Activated CD8-positive, alpha-beta memory T cell treated with anti-CD3 and anti-CD28 coated beads for 24 hours (primary cell): Measurements from ENCODE around the gene TP63.

Experiments
- DNase-seq: peaks from one replicate; pipeline ENCODE4 v3.0.0-alpha.2; 2020

The TP63 gene

GRCh38 chr3:189786479-189787064 lies 155.4 kb downstream of the TP63 start:
- no peak for DNase-seq

DNA sequence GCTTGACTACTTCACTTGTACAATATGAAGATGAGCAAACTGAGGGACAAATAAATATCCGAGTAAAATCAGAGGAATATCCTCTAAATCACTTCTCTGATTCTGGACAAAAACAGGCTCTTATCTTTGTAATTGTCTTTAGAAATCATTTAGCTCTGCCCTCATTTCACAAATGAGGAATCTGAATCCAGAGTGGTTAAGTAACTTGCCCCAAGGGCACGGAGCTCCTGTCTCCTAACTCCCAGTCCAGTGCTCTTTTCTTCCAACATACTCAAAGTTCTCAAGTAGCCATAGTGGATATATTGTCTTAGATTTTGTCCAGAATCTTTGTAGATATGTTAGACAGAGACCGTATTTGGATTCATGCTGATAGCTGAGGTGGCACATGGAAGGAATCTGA lies 156.0 kb downstream of the TP63 start:
- DNase-seq, result no peak

DNA sequence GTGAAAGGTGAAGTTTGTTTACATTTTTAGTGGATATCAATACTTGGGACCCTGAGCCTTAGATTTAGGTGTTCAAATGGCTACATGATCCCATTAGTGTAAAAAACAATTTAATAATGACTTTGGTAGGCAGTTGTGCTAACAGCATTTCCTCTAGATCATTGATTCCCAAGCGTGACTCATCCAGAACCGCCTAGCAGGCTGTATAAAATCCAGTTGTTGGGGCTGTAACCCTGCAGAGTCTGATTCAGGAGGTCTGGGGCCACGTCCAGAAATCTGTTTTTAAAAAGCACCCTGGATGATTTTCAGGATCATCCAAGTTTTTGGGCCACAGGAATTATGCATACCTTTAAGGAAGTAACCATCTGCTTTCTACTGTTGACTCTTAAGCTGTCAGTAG lies 156.4 kb downstream of the TP63 start:
- no peak for DNase-seq

DNA sequence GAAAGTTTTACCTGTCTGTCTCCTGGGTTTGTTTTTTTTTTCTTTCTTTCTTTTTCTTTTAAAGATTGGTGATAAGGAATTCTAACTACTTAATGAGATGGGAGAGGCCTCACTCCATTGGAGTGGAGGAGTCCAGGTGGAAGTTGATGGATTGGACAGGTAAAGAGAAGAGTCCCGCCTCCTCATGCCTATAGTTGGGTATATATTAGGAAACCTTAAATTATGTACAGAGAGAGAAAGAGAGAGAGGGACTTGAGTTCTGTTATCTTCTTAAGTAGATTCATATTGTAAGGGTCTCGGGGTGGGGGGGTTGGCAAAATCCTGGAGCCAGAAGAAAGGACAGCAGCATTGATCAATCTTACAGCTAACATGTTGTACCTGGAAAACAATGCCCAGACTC lies 158.2 kb downstream of the TP63 start:
- DNase-seq, result no peak

DNA sequence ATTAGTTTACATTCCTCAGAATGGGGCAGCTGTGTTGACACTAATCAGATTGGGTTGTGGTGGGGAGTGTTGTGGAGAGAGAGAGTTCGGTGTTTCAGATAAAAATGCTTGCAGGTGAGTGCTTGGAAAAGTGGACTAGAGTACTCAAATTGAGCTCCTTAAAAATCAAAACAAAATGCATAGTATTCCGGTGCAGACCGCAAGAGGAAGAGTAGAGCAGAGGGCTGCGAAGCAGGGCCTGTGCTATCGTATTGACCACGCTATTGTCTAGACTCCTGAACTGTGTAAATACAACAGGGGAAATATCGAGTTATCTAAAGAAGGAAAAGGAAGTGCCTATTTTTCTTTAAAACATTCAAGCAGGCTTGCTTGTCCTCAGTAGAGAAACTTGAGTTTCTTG lies 159.5 kb downstream of the TP63 start:
- DNase-seq, result no peak

DNA sequence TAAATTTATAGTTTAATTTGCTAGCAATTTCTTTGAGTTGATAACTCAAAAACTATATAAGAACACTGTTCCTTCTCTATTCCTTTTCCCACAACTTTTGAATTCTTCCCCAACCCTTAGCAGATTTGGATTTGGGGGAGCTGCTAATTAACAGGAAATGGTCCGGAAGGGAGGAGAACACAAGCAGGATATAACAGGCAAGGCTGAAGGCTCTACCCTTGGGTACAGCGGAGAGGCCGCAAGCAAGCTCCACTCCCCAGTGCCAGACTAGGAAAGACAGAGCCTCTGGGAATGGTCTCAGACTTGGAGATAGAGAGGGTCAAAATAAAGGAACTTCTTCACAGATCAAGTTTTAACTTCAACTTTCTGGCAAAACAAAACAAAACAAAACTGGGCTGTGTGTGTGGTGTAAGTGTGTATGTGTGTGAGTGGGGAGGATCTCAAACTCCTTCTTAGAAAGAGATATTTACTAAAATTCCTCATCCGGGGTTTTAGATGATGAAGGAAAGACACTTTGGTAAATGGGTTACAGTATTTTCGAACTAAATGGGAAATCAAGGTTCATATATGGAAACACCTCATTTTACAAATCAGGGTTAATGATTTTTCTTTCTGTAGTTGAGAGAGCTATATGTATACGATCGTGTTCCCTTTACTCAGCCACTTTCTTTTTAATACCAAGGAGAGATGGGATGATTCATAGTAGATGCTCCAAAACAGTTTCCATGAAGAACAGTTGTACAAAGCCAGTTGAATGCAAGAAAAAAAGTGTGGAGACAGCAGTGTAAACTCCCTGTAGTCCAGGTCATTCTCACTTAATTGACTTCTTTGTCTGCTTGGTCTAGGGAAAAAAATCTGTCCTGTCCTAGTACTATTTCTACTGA lies 161.1 kb downstream of the TP63 start:
- no peak for DNase-seq

- no peak for DNase-seq
Observed at GRCh38 chr3:189794518-189794917, 163.3 kb downstream of the TP63 start.

- DNase-seq, result no peak
Observed at GRCh38 chr3:189797103-189797750, 166.0 kb downstream of the TP63 start.

- no peak for DNase-seq
Observed at GRCh38 chr3:189799366-189799765, 168.2 kb downstream of the TP63 start.

DNA sequence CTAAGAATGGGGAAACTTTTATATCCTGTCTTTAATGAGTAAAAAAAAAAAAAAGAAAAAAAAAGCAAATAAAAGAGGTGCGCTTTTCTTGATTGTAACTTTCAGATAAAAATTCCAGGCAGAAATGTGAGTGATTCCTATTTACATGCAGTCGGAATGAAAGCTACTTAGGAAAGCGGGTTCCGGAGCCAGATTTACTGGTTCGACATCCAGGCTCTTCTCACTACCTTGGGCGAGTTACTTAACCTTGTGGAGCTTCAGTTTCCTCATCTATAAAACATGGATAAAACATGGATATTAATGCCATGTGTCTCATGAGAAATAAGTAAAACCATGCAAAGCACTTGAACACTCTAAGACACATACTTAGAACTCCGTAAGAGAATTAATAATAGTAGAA lies 169.2 kb downstream of the TP63 start:
- no peak for DNase-seq

- DNase-seq, result no peak
Observed at GRCh38 chr3:189803254-189803653, 172.1 kb downstream of the TP63 start.

GRCh38 chr3:189805375-189806067 lies 174.3 kb downstream of the TP63 start:
- no peak for DNase-seq

- no peak for DNase-seq
Observed at GRCh38 chr3:189806171-189806951, 175.2 kb downstream of the TP63 start.

GRCh38 chr3:189808246-189809007 lies 177.2 kb downstream of the TP63 start:
- no peak for DNase-seq

DNA sequence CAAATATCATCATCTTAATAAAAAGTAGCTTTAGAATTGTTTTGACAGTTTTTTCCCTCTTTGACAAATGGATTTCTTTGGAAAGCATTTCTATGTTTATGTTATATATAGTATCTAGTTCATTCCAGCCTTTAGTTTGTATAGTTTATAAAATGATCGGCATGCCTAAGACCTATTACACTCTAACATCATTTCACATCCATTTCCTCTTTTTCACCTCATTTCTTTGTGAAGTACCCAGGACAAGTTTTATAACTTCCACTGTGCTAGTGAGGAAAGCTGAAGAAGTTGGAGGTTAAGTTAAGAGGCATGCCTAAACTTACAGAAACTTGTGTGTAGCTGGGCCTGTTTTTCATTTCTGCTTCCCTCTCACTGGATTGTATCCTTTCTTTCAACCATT lies 178.4 kb downstream of the TP63 start:
- DNase-seq, result no peak

DNA sequence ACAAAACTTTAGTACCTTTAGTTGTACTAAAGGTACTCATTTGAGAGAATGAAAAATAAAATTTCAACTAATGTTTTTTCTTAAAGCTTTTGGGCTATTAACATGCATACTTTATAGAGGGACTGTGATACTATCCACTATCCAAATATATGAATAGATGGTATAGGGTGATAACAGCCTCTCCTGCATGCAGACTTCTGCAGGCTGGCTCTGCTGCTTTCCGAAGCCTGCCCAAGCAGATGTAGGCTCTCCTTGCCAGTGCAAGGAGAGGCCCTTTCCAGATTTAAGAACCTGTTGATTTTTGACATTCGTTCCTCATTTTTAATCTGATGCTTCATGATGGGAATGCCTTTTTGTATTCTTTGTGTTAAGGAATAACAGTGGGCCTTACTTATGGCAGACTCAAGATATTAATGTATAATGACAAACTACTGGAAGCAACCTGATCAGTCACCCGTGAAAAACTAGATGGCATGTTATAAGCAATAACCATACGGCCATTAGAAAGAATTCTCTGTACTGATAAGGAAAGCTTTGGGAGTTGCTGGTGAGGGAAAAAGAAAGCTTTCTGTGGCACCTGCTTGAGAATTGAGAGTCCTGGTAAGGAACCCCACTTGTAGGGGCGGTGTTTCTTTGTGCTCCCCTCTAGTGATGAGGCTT lies 181.7 kb downstream of the TP63 start:
- DNase-seq, result no peak

- no peak for DNase-seq
Observed at GRCh38 chr3:189813647-189814240, 182.6 kb downstream of the TP63 start.

GRCh38 chr3:189820365-189820720 lies 189.2 kb downstream of the TP63 start:
- DNase-seq, result no peak

DNA sequence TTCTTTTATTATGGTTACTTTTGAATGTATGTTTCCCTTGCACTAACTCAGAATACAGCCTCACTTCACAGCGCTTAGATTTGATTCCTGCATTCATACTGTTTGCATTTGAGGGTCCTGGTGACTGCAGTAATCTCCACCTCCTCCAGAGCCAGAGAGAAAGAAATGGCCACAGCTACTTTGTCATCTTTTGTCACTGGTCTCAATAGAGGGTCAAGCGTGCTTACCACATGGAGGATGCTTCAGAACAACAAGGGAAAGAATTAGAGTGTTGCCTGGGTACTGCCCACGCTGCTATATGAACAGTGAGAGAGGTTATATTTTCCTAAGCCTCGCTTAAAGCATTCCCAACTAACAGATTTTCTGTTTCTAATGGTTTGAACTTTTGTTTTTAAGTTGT lies 190.1 kb downstream of the TP63 start:
- no peak for DNase-seq

DNA sequence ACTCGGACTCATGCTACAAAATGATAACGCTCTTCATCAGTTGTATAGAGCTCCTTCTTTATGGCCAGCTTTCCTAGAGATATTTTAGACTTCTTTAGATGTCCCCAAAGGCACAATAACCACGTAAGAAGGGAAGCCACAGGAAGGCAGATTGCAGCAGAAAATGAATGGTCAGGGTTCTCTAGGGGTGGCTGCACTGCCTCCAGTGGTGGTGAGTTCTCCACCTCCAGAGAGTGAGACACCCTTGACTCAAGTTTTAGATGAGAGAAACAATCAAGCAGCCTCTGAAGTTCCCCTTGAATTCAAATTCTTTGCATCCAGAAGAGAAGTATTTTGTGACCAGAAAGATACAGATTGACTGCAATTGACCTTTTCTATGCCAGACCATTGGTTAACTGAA lies 191.5 kb downstream of the TP63 start:
- no peak for DNase-seq
